GM23338 (cell line): ENCODE data around the gene SNCA. TPM values are rescaled to one million over a fixed set of nuclear protein-coding genes. Genes with fewer than 3 reads are reported as not detected.

Source experiments
- ATAC-seq: fragments of 200-7000 bp; cut with Tn5 transposase; 3 replicates; pipeline ENCODE4 v1.9.1; 2020
- DNase-seq: peaks from one replicate; pipeline ENCODE4 v3.0.0-alpha.2; 2015; ENCODE audit warnings: low spot score
- H2AFZ ChIP-seq: fragments of 200-600 bp; sonication (generic); 2 replicates; pipeline ENCODE4 v1.8.0; 2016; ENCODE audit warnings: antibody characterized with exemption, mild to moderate bottlenecking, moderate library complexity
- H3F3A ChIP-seq: fragments of 200-600 bp; sonication (generic); replicated peaks from 2 replicates; pipeline ENCODE4 v1.8.0; 2017; ENCODE audit warnings: antibody characterized with exemption, mixed run types, low read depth
- H3K27ac ChIP-seq: fragments of 200-600 bp; sonication (generic); 2 replicates; pipeline ENCODE4 v1.6.1; 2016; ENCODE audit warnings: low read depth
- H3K27me3 ChIP-seq: fragments of 200-600 bp; sonication (generic); 2 replicates; pipeline ENCODE4 v1.8.0; 2016; ENCODE audit warnings: mild to moderate bottlenecking, mixed run types, moderate library complexity; ENCODE audit not compliant: insufficient read depth
- H3K36me3 ChIP-seq: fragments of 200-600 bp; sonication (generic); 2 replicates; pipeline ENCODE4 v1.8.0; 2016; ENCODE audit warnings: mild to moderate bottlenecking; ENCODE audit not compliant: insufficient read depth
- H3K4me1 ChIP-seq: fragments of 200-600 bp; sonication (generic); 2 replicates; pipeline ENCODE4 v1.8.0; 2016; ENCODE audit warnings: mild to moderate bottlenecking, moderate library complexity; ENCODE audit not compliant: insufficient read depth
- H3K4me2 ChIP-seq: fragments of 200-600 bp; sonication (generic); 2 replicates; pipeline ENCODE4 v1.7.1; 2017; ENCODE audit warnings: mixed run types
- H3K4me3 ChIP-seq: fragments of 200-600 bp; sonication (generic); 2 replicates; pipeline ENCODE4 v1.6.1; 2016; ENCODE audit warnings: mixed run types
- H3K79me2 ChIP-seq: fragments of 200-600 bp; sonication (generic); replicated peaks from 2 replicates; pipeline ENCODE4 v1.8.0; 2017; ENCODE audit warnings: mild to moderate bottlenecking; ENCODE audit not compliant: insufficient read depth
- H3K9me2 ChIP-seq: fragments of 200-600 bp; sonication (generic); 2 replicates; pipeline ENCODE4 v1.8.0; 2017; ENCODE audit not compliant: insufficient read depth
- H4K20me1 ChIP-seq: fragments of 200-600 bp; sonication (generic); replicated peaks from 2 replicates; pipeline ENCODE4 v1.8.0; 2017; ENCODE audit warnings: mild to moderate bottlenecking; ENCODE audit not compliant: insufficient read depth
- H3K27ac Mint-ChIP-seq: 2 replicates; pipeline ENCODE4 v1.8.0; 2020; ENCODE audit warnings: inconsistent platforms, mild to moderate bottlenecking, moderate library complexity, mixed read lengths
- H3K27me3 Mint-ChIP-seq: 3 replicates; pipeline ENCODE4 v1.8.0; 2022; ENCODE audit warnings: low read depth, mild to moderate bottlenecking, moderate library complexity, mixed read lengths, inconsistent platforms; ENCODE audit not compliant: insufficient read depth, poor library complexity
- H3K36me3 Mint-ChIP-seq: 3 replicates; pipeline ENCODE4 v1.8.0; 2021; ENCODE audit warnings: low read depth, mild to moderate bottlenecking, inconsistent platforms, moderate library complexity, mixed read lengths
- H3K4me1 Mint-ChIP-seq: 3 replicates; pipeline ENCODE4 v1.8.0; 2020; ENCODE audit warnings: mild to moderate bottlenecking, inconsistent platforms, mixed read lengths
- H3K4me3 Mint-ChIP-seq: 3 replicates; pipeline ENCODE4 v1.8.0; 2021; ENCODE audit warnings: moderate library complexity, mild to moderate bottlenecking, inconsistent platforms, mixed read lengths
- H3K9me3 Mint-ChIP-seq: 3 replicates; pipeline ENCODE4 v1.8.0; 2020; ENCODE audit warnings: moderate library complexity, mild to moderate bottlenecking, inconsistent platforms, mixed read lengths
- EZH2 ChIP-seq: fragments of 200-600 bp; sonication (generic); IDR thresholded peaks from one replicate; pipeline ENCODE4 v1.8.0; 2017; ENCODE audit warnings: antibody characterized with exemption, mild to moderate bottlenecking, low read depth; ENCODE audit not compliant: unreplicated experiment
- EZH2phosphoT487 ChIP-seq: fragments of 200-600 bp; sonication (generic); IDR thresholded peaks from one replicate; pipeline ENCODE4 v1.8.1; 2018; ENCODE audit warnings: antibody characterized with exemption; ENCODE audit not compliant: unreplicated experiment
- JUNB ChIP-seq: IDR thresholded peaks from one replicate; pipeline ENCODE4 v1.6.1; 2016; ENCODE audit warnings: antibody characterized with exemption; ENCODE audit not compliant: unreplicated experiment
- NANOG ChIP-seq: IDR thresholded peaks from 2 replicates; pipeline ENCODE4 v1.6.1; 2016; ENCODE audit warnings: antibody characterized with exemption, borderline replicate concordance
- STAT1 ChIP-seq: IDR thresholded peaks from one replicate; pipeline ENCODE4 v1.6.1; 2016; ENCODE audit warnings: antibody characterized with exemption; ENCODE audit not compliant: unreplicated experiment
- ZNF114 ChIP-seq: fragments of 250-450 bp; sonication (Bioruptor Pico); IDR thresholded peaks from 2 replicates; pipeline ENCODE4 v1.5.0; 2020; ENCODE audit warnings: mild to moderate bottlenecking, moderate library complexity
- ZNF331 ChIP-seq: fragments of 250-450 bp; sonication (Bioruptor Pico); IDR thresholded peaks from 2 replicates; pipeline ENCODE4 v1.5.0; 2020; ENCODE audit warnings: low read depth, mild to moderate bottlenecking, moderate library complexity
- polyA plus RNA-seq: library from polyadenylated mRNA; unstranded; fragments of >200 nt; fragmentation: Nextera tagmentation; extraction: Ambion mirVana; gene quantifications from 2 replicates; pipeline ENCODE4 v1.2.1, GENCODE V29; 2016
- total RNA-seq: library from RNA; depleted of rRNA; stranded (reverse); fragments of >200 nt; shearing (Covaris generic); gene quantifications from 2 replicates; pipeline ENCODE4 v1.2.3, GENCODE V29; 2014
- TF ChIP-seq, protein P1 (sequence below), 2 experiments: fragments of 200-600 bp in 1 of 2; sonication (generic) in 1 of 2; conservative IDR thresholded peaks; 2 replicates each; pipeline versions ENCODE4 v1.5.1 to v1.6.1; 2016 to 2017; ENCODE audit warnings: antibody characterized with exemption in 2 of 2, low read depth in 2 of 2, mild to moderate bottlenecking in 2 of 2, moderate library complexity in 1 of 2
- TF ChIP-seq, protein P2 (sequence below): IDR thresholded peaks from one replicate; pipeline ENCODE4 v1.6.1; 2018; ENCODE audit warnings: antibody characterized with exemption; ENCODE audit not compliant: unreplicated experiment

SNCA gene
- total and polyA plus RNA-seq, 2 experiments from 2014 or later: 15.6 to 31.1 TPM

DNA sequence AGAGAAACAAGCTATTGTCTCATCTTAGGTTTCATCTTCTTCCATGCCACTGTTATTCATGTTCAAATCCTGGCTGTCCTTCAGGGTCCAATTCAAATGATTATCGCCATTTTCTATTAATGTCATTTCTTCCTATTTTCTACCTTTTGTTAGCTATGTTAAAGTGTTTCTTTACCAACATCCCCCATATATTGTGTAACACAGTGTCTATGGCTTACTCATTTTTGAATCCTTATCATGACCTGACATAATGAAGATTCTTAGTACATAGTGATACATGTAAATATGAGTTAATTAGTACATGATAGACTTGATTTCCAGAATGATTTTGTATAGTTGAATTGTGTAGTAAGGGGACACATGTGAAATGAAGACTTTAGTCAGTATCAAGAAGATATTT lies 152.4 kb downstream of the SNCA start:
- no peak for TF ChIP-seq JUNB
- TF ChIP-seq STAT1: no peak
- TF ChIP-seq, protein P1, sequence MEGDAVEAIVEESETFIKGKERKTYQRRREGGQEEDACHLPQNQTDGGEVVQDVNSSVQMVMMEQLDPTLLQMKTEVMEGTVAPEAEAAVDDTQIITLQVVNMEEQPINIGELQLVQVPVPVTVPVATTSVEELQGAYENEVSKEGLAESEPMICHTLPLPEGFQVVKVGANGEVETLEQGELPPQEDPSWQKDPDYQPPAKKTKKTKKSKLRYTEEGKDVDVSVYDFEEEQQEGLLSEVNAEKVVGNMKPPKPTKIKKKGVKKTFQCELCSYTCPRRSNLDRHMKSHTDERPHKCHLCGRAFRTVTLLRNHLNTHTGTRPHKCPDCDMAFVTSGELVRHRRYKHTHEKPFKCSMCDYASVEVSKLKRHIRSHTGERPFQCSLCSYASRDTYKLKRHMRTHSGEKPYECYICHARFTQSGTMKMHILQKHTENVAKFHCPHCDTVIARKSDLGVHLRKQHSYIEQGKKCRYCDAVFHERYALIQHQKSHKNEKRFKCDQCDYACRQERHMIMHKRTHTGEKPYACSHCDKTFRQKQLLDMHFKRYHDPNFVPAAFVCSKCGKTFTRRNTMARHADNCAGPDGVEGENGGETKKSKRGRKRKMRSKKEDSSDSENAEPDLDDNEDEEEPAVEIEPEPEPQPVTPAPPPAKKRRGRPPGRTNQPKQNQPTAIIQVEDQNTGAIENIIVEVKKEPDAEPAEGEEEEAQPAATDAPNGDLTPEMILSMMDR (conservative IDR thresholded peaks at IDR 0.05; ENCODE audit: low read depth in 2 of 2): no peak
- no peak for TF ChIP-seq ZNF331 (CRISPR knock-in tag)
- TF ChIP-seq ZNF114 (CRISPR knock-in tag): no peak
- TF ChIP-seq, protein P2, sequence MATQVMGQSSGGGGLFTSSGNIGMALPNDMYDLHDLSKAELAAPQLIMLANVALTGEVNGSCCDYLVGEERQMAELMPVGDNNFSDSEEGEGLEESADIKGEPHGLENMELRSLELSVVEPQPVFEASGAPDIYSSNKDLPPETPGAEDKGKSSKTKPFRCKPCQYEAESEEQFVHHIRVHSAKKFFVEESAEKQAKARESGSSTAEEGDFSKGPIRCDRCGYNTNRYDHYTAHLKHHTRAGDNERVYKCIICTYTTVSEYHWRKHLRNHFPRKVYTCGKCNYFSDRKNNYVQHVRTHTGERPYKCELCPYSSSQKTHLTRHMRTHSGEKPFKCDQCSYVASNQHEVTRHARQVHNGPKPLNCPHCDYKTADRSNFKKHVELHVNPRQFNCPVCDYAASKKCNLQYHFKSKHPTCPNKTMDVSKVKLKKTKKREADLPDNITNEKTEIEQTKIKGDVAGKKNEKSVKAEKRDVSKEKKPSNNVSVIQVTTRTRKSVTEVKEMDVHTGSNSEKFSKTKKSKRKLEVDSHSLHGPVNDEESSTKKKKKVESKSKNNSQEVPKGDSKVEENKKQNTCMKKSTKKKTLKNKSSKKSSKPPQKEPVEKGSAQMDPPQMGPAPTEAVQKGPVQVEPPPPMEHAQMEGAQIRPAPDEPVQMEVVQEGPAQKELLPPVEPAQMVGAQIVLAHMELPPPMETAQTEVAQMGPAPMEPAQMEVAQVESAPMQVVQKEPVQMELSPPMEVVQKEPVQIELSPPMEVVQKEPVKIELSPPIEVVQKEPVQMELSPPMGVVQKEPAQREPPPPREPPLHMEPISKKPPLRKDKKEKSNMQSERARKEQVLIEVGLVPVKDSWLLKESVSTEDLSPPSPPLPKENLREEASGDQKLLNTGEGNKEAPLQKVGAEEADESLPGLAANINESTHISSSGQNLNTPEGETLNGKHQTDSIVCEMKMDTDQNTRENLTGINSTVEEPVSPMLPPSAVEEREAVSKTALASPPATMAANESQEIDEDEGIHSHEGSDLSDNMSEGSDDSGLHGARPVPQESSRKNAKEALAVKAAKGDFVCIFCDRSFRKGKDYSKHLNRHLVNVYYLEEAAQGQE: no peak
- TF ChIP-seq NANOG: no peak
- no peak for TF ChIP-seq EZH2phosphoT487
- TF ChIP-seq EZH2: no peak
- H3K79me2 ChIP-seq: peaks cover 42% of the 10 kb centered on the region
- no peaks in the 10 kb centered on the region for H3K27me3 ChIP-seq
- no peaks in the 10 kb centered on the region for H3K9me2 ChIP-seq
- H3K36me3 Mint-ChIP-seq: peaks cover 46% of the 10 kb centered on the region
- peak overlapping the region; percentile 19; the same call in 2 of the 3 replicates for H3K4me3 Mint-ChIP-seq
- no peak overlapping the region for H2AFZ ChIP-seq
- H3K4me1 Mint-ChIP-seq: peaks cover 14% of the 10 kb centered on the region; the same call in 2 of the 3 replicates
- no peaks in the 10 kb centered on the region for H4K20me1 ChIP-seq
- H3F3A ChIP-seq: no peaks in the 10 kb centered on the region
- DNase-seq: no peak
- H3K27me3 Mint-ChIP-seq: no peaks in the 10 kb centered on the region
- H3K4me3 ChIP-seq: peak overlapping the region; percentile 61; the same call in 1 of the 2 replicates
- peaks cover 17% of the 10 kb centered on the region; the same call in 1 of the 2 replicates for H3K36me3 ChIP-seq
- H3K27ac ChIP-seq: no peak overlapping the region
- ATAC-seq: no peak
- H3K4me2 ChIP-seq: no peak overlapping the region
- H3K27ac Mint-ChIP-seq: no peak overlapping the region
- H3K4me1 ChIP-seq: no peaks in the 10 kb centered on the region; the same call in 1 of the 2 replicates
- peaks cover 13% of the 10 kb centered on the region; the same call in 2 of the 3 replicates for H3K9me3 Mint-ChIP-seq

DNA sequence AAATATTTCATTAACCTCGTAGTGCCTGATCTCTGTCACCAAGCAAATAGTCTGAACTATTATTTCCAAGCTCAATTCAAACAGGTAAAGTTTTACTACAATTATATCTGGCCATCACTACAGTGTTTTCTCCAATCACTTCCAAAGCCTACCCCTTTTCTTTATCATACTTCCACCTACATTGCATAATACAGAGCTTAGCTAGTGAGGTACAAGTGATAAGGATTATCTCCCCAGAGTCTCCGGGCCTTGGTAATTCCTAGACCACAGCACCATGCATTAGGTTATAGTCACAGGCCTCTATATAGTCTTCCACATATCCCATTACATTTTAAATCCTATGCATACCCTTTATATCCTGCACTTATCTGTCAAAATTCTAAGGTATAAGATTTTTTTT lies 154.2 kb downstream of the SNCA start:
- Histone ChIP-seq H4K20me1 (no peaks in the 10 kb centered on the region), H3K27ac (no peak overlapping the region), H3K36me3 (peaks cover 17% of the 10 kb centered on the region; the same call in 1 of the 2 replicates), H3K9me2 (no peaks in the 10 kb centered on the region), H3K4me3 (peak overlapping the region; percentile 61), H3K79me2 (peaks cover 42% of the 10 kb centered on the region), H3K27me3 (no peaks in the 10 kb centered on the region), H2AFZ (no peak overlapping the region), H3F3A (no peaks in the 10 kb centered on the region), H3K4me1 (no peaks in the 10 kb centered on the region; the same call in 1 of the 2 replicates), H3K4me2 (peak overlapping the region; percentile 82)
- Mint-ChIP-seq H3K27me3 (no peaks in the 10 kb centered on the region), H3K36me3 (peaks cover 33% of the 10 kb centered on the region), H3K9me3 (peaks cover 12% of the 10 kb centered on the region; the same call in 2 of the 3 replicates), H3K4me1 (peaks cover 14% of the 10 kb centered on the region; the same call in 2 of the 3 replicates), H3K4me3 (peak overlapping the region; percentile 72), H3K27ac (peak overlapping the region; percentile 4; the same call in 1 of the 2 replicates)
- no peak for TF ChIP-seq EZH2
- TF ChIP-seq ZNF114 (CRISPR knock-in tag): no peak
- TF ChIP-seq, protein P2: no peak
- DNase-seq (no peak), ATAC-seq (peak; percentile 44; the same call in 2 of the 3 replicates)
